Measurements from ENCODE around the gene MBD3L5.

DNA sequence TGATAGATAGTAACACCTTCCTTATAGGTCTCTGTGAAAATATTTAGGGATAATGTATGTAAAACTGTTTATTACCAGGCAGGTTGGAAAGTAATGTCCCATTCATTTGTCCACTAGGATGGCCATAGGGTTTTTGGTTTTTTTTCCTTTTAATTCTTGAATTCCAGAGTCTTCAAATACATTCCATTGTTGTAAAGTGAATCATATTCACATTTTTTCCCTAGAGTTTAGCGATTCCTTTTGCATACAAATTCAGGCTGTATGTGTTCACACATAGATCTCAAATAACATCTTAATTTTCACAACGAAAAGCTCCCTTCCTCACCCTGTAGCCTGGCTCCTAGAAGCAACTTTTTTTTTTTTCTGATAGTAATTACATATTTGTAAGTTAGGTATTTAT lies 37.3 kb downstream of the MBD3L5 start:
- TF ChIP-seq, protein P1, sequence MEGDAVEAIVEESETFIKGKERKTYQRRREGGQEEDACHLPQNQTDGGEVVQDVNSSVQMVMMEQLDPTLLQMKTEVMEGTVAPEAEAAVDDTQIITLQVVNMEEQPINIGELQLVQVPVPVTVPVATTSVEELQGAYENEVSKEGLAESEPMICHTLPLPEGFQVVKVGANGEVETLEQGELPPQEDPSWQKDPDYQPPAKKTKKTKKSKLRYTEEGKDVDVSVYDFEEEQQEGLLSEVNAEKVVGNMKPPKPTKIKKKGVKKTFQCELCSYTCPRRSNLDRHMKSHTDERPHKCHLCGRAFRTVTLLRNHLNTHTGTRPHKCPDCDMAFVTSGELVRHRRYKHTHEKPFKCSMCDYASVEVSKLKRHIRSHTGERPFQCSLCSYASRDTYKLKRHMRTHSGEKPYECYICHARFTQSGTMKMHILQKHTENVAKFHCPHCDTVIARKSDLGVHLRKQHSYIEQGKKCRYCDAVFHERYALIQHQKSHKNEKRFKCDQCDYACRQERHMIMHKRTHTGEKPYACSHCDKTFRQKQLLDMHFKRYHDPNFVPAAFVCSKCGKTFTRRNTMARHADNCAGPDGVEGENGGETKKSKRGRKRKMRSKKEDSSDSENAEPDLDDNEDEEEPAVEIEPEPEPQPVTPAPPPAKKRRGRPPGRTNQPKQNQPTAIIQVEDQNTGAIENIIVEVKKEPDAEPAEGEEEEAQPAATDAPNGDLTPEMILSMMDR (conservative IDR thresholded peaks at IDR 0.05) = no peak
- no peak for TF ChIP-seq EZH2 (IDR thresholded peaks at IDR 0.05; ENCODE audit: low read depth)
